B cell (primary cell): ENCODE measurements around the gene ARHGEF10L. TPM values are rescaled to one million over a fixed set of nuclear protein-coding genes. Genes with fewer than 3 reads are reported as not detected.

Source experiments
- ATAC-seq: fragments of 200-7000 bp; cut with Tn5 transposase; one replicate; pipeline ENCODE4 v1.10.0; 2021; ENCODE audit warnings: low read depth, mild to moderate bottlenecking, moderate number of reproducible peaks, moderate library complexity
- CTCF ChIA-PET: fragments of 350-600 bp; sonication (Branson Sonifier 250); formaldehyde crosslinking; loops from one replicate; lab custom pipeline; 2021; ENCODE audit warnings: antibody characterized with exemption, inconsistent platforms; lab: Charles Lee
- POLR2A ChIA-PET: fragments of 350-600 bp; sonication (Branson Sonifier 250); formaldehyde crosslinking; loops from one replicate; lab custom pipeline; 2021; ENCODE audit warnings: antibody characterized with exemption; lab: Charles Lee
- DNase-seq: peaks from one replicate; pipeline ENCODE4 v3.0.0; 2013
- H2AFZ ChIP-seq: 2 replicates; pipeline ENCODE4 v1.6.1; 2012; ENCODE audit warnings: mild to moderate bottlenecking, low read depth, low read length; ENCODE audit not compliant: insufficient read depth, poor library complexity, severe bottlenecking
- H3K27ac ChIP-seq, 2 donors: 1 replicate in 1 of 2; 2 replicates in 1 of 2; pipeline ENCODE4 v1.5.1; 2012 to 2013; ENCODE audit warnings: low read length in 2 of 2, mild to moderate bottlenecking in 2 of 2, moderate library complexity in 1 of 2
- H3K27me3 ChIP-seq, 4 experiments: fragments of 200-600 bp in 1 of 4; sonication (generic) in 1 of 4; replicated peaks in 1 of 4; 1 replicate in 2 of 4; 2 replicates in 2 of 4; pipeline versions ENCODE4 v1.6.1 to v1.7.0; 2013 to 2016; ENCODE audit warnings: low read length in 3 of 4, mild to moderate bottlenecking in 2 of 4, mixed read lengths in 1 of 4, moderate library complexity in 1 of 4; ENCODE audit not compliant: insufficient read depth in 4 of 4, control insufficient read depth in 3 of 4; ENCODE audit errors: control extremely low read depth in 1 of 4
- H3K36me3 ChIP-seq, 2 experiments: replicated peaks in 1 of 2; 1 replicate in 1 of 2; 2 replicates in 1 of 2; pipeline versions ENCODE4 v1.6.1 to v1.7.1; 2013; ENCODE audit warnings: low read length in 1 of 2; ENCODE audit not compliant: insufficient read depth in 2 of 2, control insufficient read depth in 1 of 2; ENCODE audit errors: control extremely low read depth in 1 of 2, extremely low read depth in 1 of 2
- H3K4me1 ChIP-seq, 2 donors: fragments of 200-600 bp in 1 of 2; sonication (generic) in 1 of 2; 1 replicate in 1 of 2; 2 replicates in 1 of 2; pipeline versions ENCODE4 v1.5.1 to v1.6.1; 2013 to 2017; ENCODE audit warnings: low read length in 2 of 2; ENCODE audit not compliant: control insufficient read depth in 2 of 2, insufficient read depth in 2 of 2
- H3K4me2 ChIP-seq: replicated peaks from 2 replicates; pipeline ENCODE3; 2012; ENCODE audit warnings: mild to moderate bottlenecking, low read depth, low read length; ENCODE audit not compliant: poor library complexity, severe bottlenecking
- H3K4me3 ChIP-seq, 5 experiments: fragments of 200-600 bp in 1 of 5; sonication (generic) in 1 of 5; 1 replicate in 3 of 5; 2 replicates in 2 of 5; pipeline versions ENCODE4 v1.5.1 to v1.7.0; 2011 to 2016; ENCODE audit warnings: low read length in 4 of 5, mild to moderate bottlenecking in 4 of 5, low read depth in 2 of 5, control low read depth in 1 of 5, moderate library complexity in 1 of 5; ENCODE audit not compliant: insufficient read depth in 1 of 5; ENCODE audit errors: control extremely low read depth in 1 of 5, extremely low read depth in 1 of 5
- H3K79me2 ChIP-seq: fragments of 200-600 bp; sonication (generic); one replicate; pipeline ENCODE4 v1.6.0; 2016; ENCODE audit warnings: low read length; ENCODE audit not compliant: control insufficient read depth, insufficient read depth
- H3K9ac ChIP-seq: fragments of 200-600 bp; sonication (generic); 2 replicates; pipeline ENCODE4 v1.6.1; 2017; ENCODE audit warnings: mild to moderate bottlenecking, low read length, moderate library complexity
- H3K9me3 ChIP-seq, 3 donors: one replicate each; pipeline versions ENCODE4 v1.6.1 to v1.7.1; 2013; ENCODE audit warnings: low read length in 2 of 3; ENCODE audit not compliant: control insufficient read depth in 2 of 3, insufficient read depth in 1 of 3; ENCODE audit errors: control extremely low read depth in 1 of 3
- H4K20me1 ChIP-seq: 2 replicates; pipeline ENCODE4 v1.6.0; 2012; ENCODE audit warnings: mild to moderate bottlenecking, low read length; ENCODE audit not compliant: insufficient read depth, control insufficient read depth, poor library complexity, severe bottlenecking
- H3K27ac Mint-ChIP-seq: one replicate; pipeline ENCODE4 v1.8.0; 2021; ENCODE audit warnings: mixed read lengths
- H3K27me3 Mint-ChIP-seq: one replicate; pipeline ENCODE4 v1.8.0; 2021; ENCODE audit warnings: mixed read lengths
- H3K4me1 Mint-ChIP-seq: one replicate; pipeline ENCODE4 v1.8.0; 2021; ENCODE audit warnings: mixed read lengths
- H3K4me3 Mint-ChIP-seq: one replicate; pipeline ENCODE4 v1.8.0; 2021; ENCODE audit warnings: mixed read lengths
- H3K9me3 Mint-ChIP-seq: one replicate; pipeline ENCODE4 v1.8.0; 2022; ENCODE audit warnings: mixed read lengths; ENCODE audit not compliant: insufficient read depth
- EZH2 ChIP-seq: IDR thresholded peaks from 2 replicates; pipeline ENCODE4 v1.6.1; 2012; ENCODE audit warnings: borderline replicate concordance, low read depth, mild to moderate bottlenecking, moderate library complexity, low read length; ENCODE audit not compliant: insufficient read depth, poor library complexity, severe bottlenecking
- WGBS: methylation state at CpG from one replicate; pipeline ENCODE4 v1.1.5; 2013; ENCODE audit warnings: missing lambda C conversion rate; ENCODE audit not compliant: insufficient coverage; 5-methylcytosine and 5-hydroxymethylcytosine counted together
- intact Hi-C: fragments of 100-400 bp; cut with micrococcal nuclease; formaldehyde crosslinking; loops from one replicate; pipeline ENCODE4 v1.10.0; 2022
- polyA plus RNA-seq: library from polyadenylated mRNA; depleted of rRNA; stranded (reverse); fragments of >200 nt; gene quantifications from 2 replicates; pipeline ENCODE4 v1.2.3, GENCODE V29; 2012
- total RNA-seq, 2 donors: library from RNA; stranded (reverse); fragments of 120-200 nt in 1 of 2; gene quantifications; 1 replicate in 1 of 2; 2 replicates in 1 of 2; pipeline versions ENCODE4 v1.2.3 to v1.2.4, GENCODE V29; 2013 to 2022
- TF ChIP-seq, protein P1 (sequence below): fragments of 200-600 bp; IDR thresholded peaks from one replicate; pipeline ENCODE4 v1.8.0; 2022; ENCODE audit warnings: antibody characterized with exemption, mild to moderate bottlenecking

ARHGEF10L gene
- total and polyA plus RNA-seq, 2 donors (not counting 1 experiment from before 2014, with no cell fraction given) = 2.0 to 4.9 TPM

GRCh38 chr1:17566892-17567291 is 27.4 kb downstream of the ARHGEF10L start:
- no peaks in the 10 kb centered on the region for H3K79me2 ChIP-seq
- CTCF ChIA-PET = no interaction called here
- H3K9me3 ChIP-seq = no peaks in the 10 kb centered on the region
- 87% methylated on average over 9 of the region's 9 CpGs for WGBS
- Mint-ChIP-seq H3K4me3 (no peak overlapping the region), H3K9me3 (no peaks in the 10 kb centered on the region), H3K27me3 (peaks cover 22% of the 10 kb centered on the region), H3K4me1 (no peaks in the 10 kb centered on the region), H3K27ac (no peak overlapping the region)
- ATAC-seq = no peak
- no peak overlapping the region for H2AFZ ChIP-seq
- no peaks in the 10 kb centered on the region for H4K20me1 ChIP-seq
- H3K27ac ChIP-seq = no peak overlapping the region
- H3K4me3 ChIP-seq = no peak overlapping the region
- TF ChIP-seq EZH2 = no peak
- TF ChIP-seq, protein P1, sequence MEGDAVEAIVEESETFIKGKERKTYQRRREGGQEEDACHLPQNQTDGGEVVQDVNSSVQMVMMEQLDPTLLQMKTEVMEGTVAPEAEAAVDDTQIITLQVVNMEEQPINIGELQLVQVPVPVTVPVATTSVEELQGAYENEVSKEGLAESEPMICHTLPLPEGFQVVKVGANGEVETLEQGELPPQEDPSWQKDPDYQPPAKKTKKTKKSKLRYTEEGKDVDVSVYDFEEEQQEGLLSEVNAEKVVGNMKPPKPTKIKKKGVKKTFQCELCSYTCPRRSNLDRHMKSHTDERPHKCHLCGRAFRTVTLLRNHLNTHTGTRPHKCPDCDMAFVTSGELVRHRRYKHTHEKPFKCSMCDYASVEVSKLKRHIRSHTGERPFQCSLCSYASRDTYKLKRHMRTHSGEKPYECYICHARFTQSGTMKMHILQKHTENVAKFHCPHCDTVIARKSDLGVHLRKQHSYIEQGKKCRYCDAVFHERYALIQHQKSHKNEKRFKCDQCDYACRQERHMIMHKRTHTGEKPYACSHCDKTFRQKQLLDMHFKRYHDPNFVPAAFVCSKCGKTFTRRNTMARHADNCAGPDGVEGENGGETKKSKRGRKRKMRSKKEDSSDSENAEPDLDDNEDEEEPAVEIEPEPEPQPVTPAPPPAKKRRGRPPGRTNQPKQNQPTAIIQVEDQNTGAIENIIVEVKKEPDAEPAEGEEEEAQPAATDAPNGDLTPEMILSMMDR = no peak
- no peak overlapping the region for H3K4me2 ChIP-seq
- H3K27me3 ChIP-seq = peaks cover 0 to 2% (median 0%) of the 10 kb centered on the region in 4 experiments
- POLR2A ChIA-PET = no interaction called here
- H3K4me1 ChIP-seq = no peaks in the 10 kb centered on the region
- H3K9ac ChIP-seq = no peak overlapping the region
- intact Hi-C loops = no loop called here
- no peaks in the 10 kb centered on the region for H3K36me3 ChIP-seq
- DNase-seq = no peak

DNA sequence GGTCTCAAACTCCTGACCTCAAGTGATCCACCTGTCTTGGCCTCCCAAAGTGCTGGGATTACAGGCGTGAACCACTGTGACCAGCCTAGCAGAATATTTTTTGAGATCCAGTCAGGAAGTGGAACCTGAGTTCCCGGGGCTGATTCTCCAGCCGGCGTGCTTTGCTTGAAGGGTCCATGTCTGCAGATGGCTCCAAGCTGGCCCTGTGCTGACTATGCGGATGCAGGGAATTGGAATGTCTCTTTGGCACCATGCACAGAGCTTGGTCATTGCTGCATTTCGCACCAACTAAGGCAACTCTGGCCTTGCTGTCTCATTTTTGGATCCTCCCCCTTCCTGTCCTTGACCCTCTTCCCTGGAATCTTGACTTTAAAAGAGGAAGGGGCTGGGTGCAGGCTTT is 28.1 kb downstream of the ARHGEF10L start:
- 91% methylated on average over 5 of the region's 6 CpGs for WGBS
- no peaks in the 10 kb centered on the region for H4K20me1 ChIP-seq
- CTCF ChIA-PET = no interaction called here
- H3K4me2 ChIP-seq = no peak overlapping the region
- POLR2A ChIA-PET = no interaction called here
- H2AFZ ChIP-seq = no peak overlapping the region
- H3K9ac ChIP-seq = no peak overlapping the region
- DNase-seq (no peak), ATAC-seq (no peak)
- H3K27me3 ChIP-seq = peaks cover 0 to 2% (median 0%) of the 10 kb centered on the region in 4 experiments
- H3K27ac ChIP-seq = no peak overlapping the region
- intact Hi-C loops = no loop called here
- H3K9me3 ChIP-seq = no peaks in the 10 kb centered on the region
- H3K27me3 Mint-ChIP-seq = peaks cover 17% of the 10 kb centered on the region
- H3K4me1 Mint-ChIP-seq = no peaks in the 10 kb centered on the region
- no peak overlapping the region for H3K4me3 Mint-ChIP-seq
- H3K36me3 ChIP-seq = no peaks in the 10 kb centered on the region
- no peaks in the 10 kb centered on the region for H3K4me1 ChIP-seq
- no peaks in the 10 kb centered on the region for H3K79me2 ChIP-seq
- no peak overlapping the region for H3K27ac Mint-ChIP-seq
- no peaks in the 10 kb centered on the region for H3K9me3 Mint-ChIP-seq
- TF ChIP-seq EZH2 = no peak
- TF ChIP-seq, protein P1 = no peak
- no peak overlapping the region for H3K4me3 ChIP-seq
